ENCODE data around the gene ARHGEF10L. TPM values are rescaled to one million over a fixed set of nuclear protein-coding genes. Genes with fewer than 3 reads are reported as not detected.

Gene ARHGEF10L
- total and polyA plus RNA-seq, 4 donors = 15.0 to 43.4 (median 24.3) TPM

DNA sequence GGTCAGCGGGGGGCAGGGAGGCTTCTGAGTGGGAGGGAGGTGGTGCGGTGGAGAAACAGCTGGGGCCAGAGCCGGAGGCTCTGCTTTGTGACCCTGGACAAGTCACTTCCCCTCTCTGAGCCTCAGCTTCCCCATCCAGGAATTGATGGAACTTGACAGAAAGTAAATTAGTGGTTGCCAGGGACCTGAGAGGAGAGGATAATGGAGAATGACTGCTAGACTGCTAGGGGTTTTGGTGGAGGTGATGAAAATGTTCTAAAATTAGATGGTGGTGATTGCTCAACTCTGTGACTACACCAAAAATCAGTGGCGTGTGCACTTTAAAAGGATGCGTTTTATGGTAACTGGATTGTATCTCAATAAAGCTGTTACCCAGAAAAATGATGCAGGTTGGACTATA lies 100.9 kb downstream of the ARHGEF10L start:
- H3K4me3 ChIP-seq = no peak overlapping the region
- no peak overlapping the region for H3K27ac ChIP-seq (ENCODE audit: low read depth in 1 of 2, low read length in 1 of 2)
- no peaks in the 10 kb centered on the region for H3K27me3 ChIP-seq (ENCODE audit: control insufficient read depth in 3 of 3, insufficient read depth in 3 of 3, low read length in 2 of 3)
- no peak for TF ChIP-seq CTCF (IDR thresholded peaks at IDR 0.05; ENCODE audit: control extremely low read depth, extremely low read depth)
- 61 to 77% methylated on average over 5 of the region's 5 CpGs for WGBS, 2 donors
- DNase-seq (no peak), ATAC-seq (ENCODE audit: insufficient read depth, low FRiP score) (no peak)
- H3K36me3 ChIP-seq (ENCODE audit: control insufficient read depth in 4 of 4, insufficient read depth in 4 of 4, low read length in 4 of 4) = peaks cover 0 to 34% (median 22%) of the 10 kb centered on the region in 4 donors
- no peak overlapping the region for H3K9ac ChIP-seq (ENCODE audit: insufficient read depth in 1 of 2, low read length in 2 of 2)
- H3K4me1 ChIP-seq (ENCODE audit: control insufficient read depth in 5 of 5, insufficient read depth in 5 of 5, low read length in 5 of 5) = no peaks in the 10 kb centered on the region
- no peaks in the 10 kb centered on the region for H3K9me3 ChIP-seq (ENCODE audit: control insufficient read depth in 4 of 4, insufficient read depth in 3 of 4, low read length in 3 of 4)

GRCh38 chr1:17640975-17641374 lies 101.5 kb downstream of the ARHGEF10L start:
- no peaks in the 10 kb centered on the region for H3K9me3 ChIP-seq (ENCODE audit: control insufficient read depth in 4 of 4, insufficient read depth in 3 of 4, low read length in 3 of 4)
- H3K4me1 ChIP-seq (ENCODE audit: control insufficient read depth in 5 of 5, insufficient read depth in 5 of 5, low read length in 5 of 5) = no peaks in the 10 kb centered on the region
- ATAC-seq (ENCODE audit: insufficient read depth, low FRiP score) (no peak), DNase-seq (no peak)
- no peaks in the 10 kb centered on the region for H3K27me3 ChIP-seq (ENCODE audit: control insufficient read depth in 3 of 3, insufficient read depth in 3 of 3, low read length in 2 of 3)
- H3K27ac ChIP-seq (ENCODE audit: low read depth in 1 of 2, low read length in 1 of 2) = no peak overlapping the region
- no peak overlapping the region for H3K9ac ChIP-seq (ENCODE audit: insufficient read depth in 1 of 2, low read length in 2 of 2)
- WGBS, 2 donors = 89 to 94% methylated on average over 8 of the region's 8 CpGs
- peaks cover 0 to 34% (median 20%) of the 10 kb centered on the region in 4 donors for H3K36me3 ChIP-seq (ENCODE audit: control insufficient read depth in 4 of 4, insufficient read depth in 4 of 4, low read length in 4 of 4)
- no peak for TF ChIP-seq CTCF (IDR thresholded peaks at IDR 0.05; ENCODE audit: control extremely low read depth, extremely low read depth)
- H3K4me3 ChIP-seq = no peak overlapping the region

GRCh38 chr1:17642169-17642568 lies 102.7 kb downstream of the ARHGEF10L start:
- H3K27ac ChIP-seq (ENCODE audit: low read depth in 1 of 2, low read length in 1 of 2) = no peak overlapping the region
- no peak for TF ChIP-seq CTCF (IDR thresholded peaks at IDR 0.05; ENCODE audit: control extremely low read depth, extremely low read depth)
- H3K9ac ChIP-seq (ENCODE audit: insufficient read depth in 1 of 2, low read length in 2 of 2) = no peak overlapping the region
- no peaks in the 10 kb centered on the region for H3K9me3 ChIP-seq (ENCODE audit: control insufficient read depth in 4 of 4, insufficient read depth in 3 of 4, low read length in 3 of 4)
- H3K4me3 ChIP-seq = no peak overlapping the region
- peaks cover 0 to 29% (median 16%) of the 10 kb centered on the region in 4 donors for H3K36me3 ChIP-seq (ENCODE audit: control insufficient read depth in 4 of 4, insufficient read depth in 4 of 4, low read length in 4 of 4)
- DNase-seq (no peak), ATAC-seq (ENCODE audit: insufficient read depth, low FRiP score) (no peak)
- no peaks in the 10 kb centered on the region for H3K27me3 ChIP-seq (ENCODE audit: control insufficient read depth in 3 of 3, insufficient read depth in 3 of 3, low read length in 2 of 3)
- H3K4me1 ChIP-seq (ENCODE audit: control insufficient read depth in 5 of 5, insufficient read depth in 5 of 5, low read length in 5 of 5) = no peaks in the 10 kb centered on the region
- 78 to 96% methylated on average over 5 of the region's 5 CpGs for WGBS, 2 donors

- H3K9ac ChIP-seq (ENCODE audit: insufficient read depth in 1 of 2, low read length in 2 of 2) = no peak overlapping the region
- no peak for DNase-seq
- H3K4me1 ChIP-seq (ENCODE audit: control insufficient read depth in 5 of 5, insufficient read depth in 5 of 5, low read length in 5 of 5) = no peaks in the 10 kb centered on the region
- ATAC-seq (ENCODE audit: insufficient read depth, low FRiP score) = no peak
- no peaks in the 10 kb centered on the region for H3K27me3 ChIP-seq (ENCODE audit: control insufficient read depth in 3 of 3, insufficient read depth in 3 of 3, low read length in 2 of 3)
- H3K9me3 ChIP-seq (ENCODE audit: control insufficient read depth in 4 of 4, insufficient read depth in 3 of 4, low read length in 3 of 4) = no peaks in the 10 kb centered on the region
- TF ChIP-seq CTCF (IDR thresholded peaks at IDR 0.05; ENCODE audit: control extremely low read depth, extremely low read depth) = no peak
- peaks cover 0 to 26% (median 18%) of the 10 kb centered on the region in 4 donors for H3K36me3 ChIP-seq (ENCODE audit: control insufficient read depth in 4 of 4, insufficient read depth in 4 of 4, low read length in 4 of 4)
- no peak overlapping the region for H3K4me3 ChIP-seq
- WGBS, 2 donors = 86 to 87% methylated on average over 3 of the region's 3 CpGs
- no peak overlapping the region for H3K27ac ChIP-seq (ENCODE audit: low read depth in 1 of 2, low read length in 1 of 2)
These were observed 103.4 kb downstream of the ARHGEF10L start for GRCh38 chr1:17642943-17643342.

All from lung (tissue), 12 donors.